Measurements from ENCODE around the gene LDLRAP1. TPM values are rescaled to one million over a fixed set of nuclear protein-coding genes. Genes with fewer than 3 reads are reported as not detected.
A peak's percentile ranks its signal among the peaks of the same experiment; 100 is the strongest.

The LDLRAP1 gene
- total and polyA plus RNA-seq, 2 donors (not counting 1 experiment from before 2014, with no cell fraction given), result 22.7 to 24.3 TPM

DNA sequence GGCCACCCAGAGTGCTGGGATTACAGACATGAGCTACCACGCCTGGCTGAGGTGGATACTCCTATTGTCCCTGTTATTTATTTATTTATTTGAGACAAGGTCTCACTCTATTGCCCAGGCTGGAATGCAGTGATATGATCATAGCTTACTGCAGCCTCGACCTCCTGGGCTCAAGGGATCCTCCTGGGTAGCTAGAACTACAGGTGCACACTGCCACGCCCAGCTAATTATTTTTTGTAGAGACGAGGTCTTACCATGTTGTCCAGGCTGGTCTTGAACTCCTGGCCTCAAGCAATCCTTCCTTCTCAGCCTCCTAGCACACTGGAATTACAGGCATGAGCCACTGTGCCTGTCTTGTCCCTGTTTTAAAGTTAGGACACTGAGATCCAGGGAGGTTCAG, 5.2 kb downstream of the LDLRAP1 start:
- WGBS (ENCODE audit: insufficient coverage), result 50% methylated on average over 3 of the region's 4 CpGs
- intact Hi-C loops (cut with micrococcal nuclease), result loop anchor here (2.0 to 5.0 kb wide), 2 partner anchors 68 to 249 kb away; partner anchors contain the start of gene MAN1C1
- Mint-ChIP-seq H3K4me3 (no peak overlapping the region), H3K27ac (peak overlapping the region; percentile 10), H3K27me3 (no peaks in the 10 kb centered on the region), H3K4me1 (peaks cover 54% of the 10 kb centered on the region), H3K9me3 (ENCODE audit: insufficient read depth) (no peaks in the 10 kb centered on the region)
- no peak for ATAC-seq (ENCODE audit: low read depth)
- H2AFZ ChIP-seq (ENCODE audit: insufficient read depth, low read depth, low read length, poor library complexity, severe bottlenecking), result no peak overlapping the region
- TF ChIP-seq CTCF (IDR thresholded peaks at IDR 0.05) (no peak), EZH2 (IDR thresholded peaks at IDR 0.05; ENCODE audit: borderline replicate concordance, insufficient read depth, low read depth, low read length, poor library complexity, severe bottlenecking) (no peak)
- no peak overlapping the region for H3K4me3 ChIP-seq (ENCODE audit: control extremely low read depth in 1 of 5, extremely low read depth in 1 of 5, insufficient read depth in 1 of 5, low read depth in 2 of 5, low read length in 4 of 5)
- peak overlapping the region; percentile 78 for H3K4me2 ChIP-seq (replicated peaks; ENCODE audit: low read depth, low read length, poor library complexity, severe bottlenecking)
- CTCF ChIA-PET, result interaction anchor here (1.0 to 3.2 kb wide), 4 partner anchors 12 to 67 kb away, joined by 3 to 16 read pairs (median 10); no protein-coding TSS in a partner anchor
- DNase-seq, result no peak
- peaks cover 46% of the 10 kb centered on the region for H3K79me2 ChIP-seq (ENCODE audit: control insufficient read depth, insufficient read depth, low read length)
- POLR2A ChIA-PET, result no interaction called here
- peaks cover 42 to 55% of the 10 kb centered on the region in 2 donors for H3K4me1 ChIP-seq (ENCODE audit: control insufficient read depth in 2 of 2, insufficient read depth in 2 of 2, low read length in 2 of 2)
- H3K9me3 ChIP-seq (ENCODE audit: control extremely low read depth in 1 of 3, control insufficient read depth in 2 of 3, insufficient read depth in 1 of 3, low read length in 2 of 3), result no peaks in the 10 kb centered on the region
- no peak overlapping the region for H3K9ac ChIP-seq (ENCODE audit: low read length)
- H3K36me3 ChIP-seq (replicated peaks in 1 of 2; ENCODE audit: control extremely low read depth in 1 of 2, control insufficient read depth in 1 of 2, extremely low read depth in 1 of 2, insufficient read depth in 2 of 2, low read length in 1 of 2), result no peaks in the 10 kb centered on the region
- peaks cover 26% of the 10 kb centered on the region for H4K20me1 ChIP-seq (ENCODE audit: control insufficient read depth, insufficient read depth, low read length, poor library complexity, severe bottlenecking)
- peak overlapping the region in 1 of 2 donors; percentile 42 for H3K27ac ChIP-seq (ENCODE audit: low read length in 2 of 2)
- H3K27me3 ChIP-seq (replicated peaks in 1 of 4; ENCODE audit: control extremely low read depth in 1 of 4, control insufficient read depth in 3 of 4, insufficient read depth in 4 of 4, low read length in 3 of 4), result peaks cover 0 to 13% (median 3%) of the 10 kb centered on the region in 4 experiments

Data from B cell (primary cell).